Activated T-helper 9 cell treated with anti-CD3 and anti-CD28 coated beads, Interleukin-2, amount 50 U/mL, for 16 hours (primary cell): ENCODE measurements around the gene POLE2.
"Not testable (repeated sequence)": the region's sequence is repeated elsewhere in the genome, so short reads cannot be mapped to it uniquely, and the experiment has no call there.

Source experiments
- DNase-seq: peaks from one replicate; pipeline ENCODE4 v3.0.0-alpha.2; 2020; ENCODE audit warnings: low read depth

The POLE2 gene

GRCh38 chr14:49687942-49688700 is at the start of gene POLE2:
TSS of gene POLE2 (minus strand) at chr14:49688214. CDS start at chr14:49688203, 11 bp downstream.
- DNase-seq, result peak; percentile 62

- not testable (repeated sequence) for DNase-seq
These were observed 47.7 kb upstream of the POLE2 start for GRCh38 chr14:49735669-49736068.

- no peak for DNase-seq
These were observed 45.8 kb upstream of the POLE2 start for GRCh38 chr14:49733836-49734235.

GRCh38 chr14:49732896-49733295 is 44.9 kb upstream of the POLE2 start:
- no peak for DNase-seq

GRCh38 chr14:49727171-49727570 is 39.2 kb upstream of the POLE2 start:
- DNase-seq, result no peak

- DNase-seq, result not testable (repeated sequence)
These were observed 33.9 kb upstream of the POLE2 start for GRCh38 chr14:49721733-49722435.

- DNase-seq, result no peak
These were observed 32.7 kb upstream of the POLE2 start for GRCh38 chr14:49720744-49721143.

GRCh38 chr14:49710993-49711392 is 23.0 kb upstream of the POLE2 start:
- DNase-seq, result not testable (repeated sequence)

GRCh38 chr14:49704471-49704870 is 16.5 kb upstream of the POLE2 start:
- DNase-seq, result not testable (repeated sequence)

GRCh38 chr14:49703965-49704364 is 16.0 kb upstream of the POLE2 start:
- no peak for DNase-seq

GRCh38 chr14:49702725-49703124 is 14.7 kb upstream of the POLE2 start:
- no peak for DNase-seq

- DNase-seq, result not testable (repeated sequence)
These were observed 5.7 kb upstream of the POLE2 start for GRCh38 chr14:49693735-49694124.

GRCh38 chr14:49692811-49693734 is 5.1 kb upstream of the POLE2 start, which contains the start of gene KLHDC1:
TSS of gene KLHDC1 (plus strand) at chr14:49693120. CDS start at chr14:49693195, 75 bp downstream.
- DNase-seq, result peak; percentile 68

- no peak for DNase-seq
These were observed 4.3 kb upstream of the POLE2 start for GRCh38 chr14:49692193-49692757.

- DNase-seq, result no peak
These were observed 3.0 kb upstream of the POLE2 start for GRCh38 chr14:49691031-49691430.

- no peak for DNase-seq
These were observed 652 bp upstream of the POLE2 start for GRCh38 chr14:49688701-49689030.

GRCh38 chr14:49686425-49686824 is 1.6 kb downstream of the POLE2 start:
- DNase-seq, result no peak

GRCh38 chr14:49679271-49679670 is 8.7 kb downstream of the POLE2 start:
- no peak for DNase-seq

GRCh38 chr14:49677643-49678042 is 10.4 kb downstream of the POLE2 start:
- DNase-seq, result no peak

GRCh38 chr14:49673586-49673985 is 14.4 kb downstream of the POLE2 start:
- no peak for DNase-seq

- no peak for DNase-seq
These were observed 17.5 kb downstream of the POLE2 start for GRCh38 chr14:49670475-49670874.
